ENCODE results near the gene HENMT1.
"Not testable (repeated sequence)": the region's sequence is repeated elsewhere in the genome, so short reads cannot be mapped to it uniquely, and the experiment has no call there.

Gene HENMT1

GRCh38 chr1:108667422-108667821 lies 6.5 kb upstream of the HENMT1 start:
- not testable (repeated sequence) for H3K9ac ChIP-seq (ENCODE audit: low read length); H3K36me3 ChIP-seq (ENCODE audit: control insufficient read depth, insufficient read depth, low read length); H2BK15ac ChIP-seq (replicated peaks; ENCODE audit: low read depth); DNase-seq; H3K4me2 ChIP-seq (ENCODE audit: low read length); H3K4me3 ChIP-seq (ENCODE audit: low read length); H3K4me1 ChIP-seq (ENCODE audit: control insufficient read depth, low read depth, low read length); H3K18ac ChIP-seq (ENCODE audit: low read length); H4K5ac ChIP-seq (ENCODE audit: low read length); H2AK5ac ChIP-seq (ENCODE audit: low read length); H3K27ac ChIP-seq (ENCODE audit: low read depth, low read length); H3K23ac ChIP-seq (ENCODE audit: low read length); H3K4ac ChIP-seq (ENCODE audit: low read depth, low read length); H2BK120ac ChIP-seq (ENCODE audit: low read depth, low read length); H3K79me1 ChIP-seq (ENCODE audit: low read length); H3K56ac ChIP-seq (ENCODE audit: low read length); H2BK5ac ChIP-seq (ENCODE audit: low read length); H3K27me3 ChIP-seq (ENCODE audit: insufficient read depth, low read length, poor library complexity); H3K79me2 ChIP-seq (ENCODE audit: control insufficient read depth, insufficient read depth, low read length); H4K8ac ChIP-seq (ENCODE audit: low read depth, low read length)
- no CpG with 5 or more reads among the region's 28 CpGs for WGBS (ENCODE audit: extremely low coverage, insufficient coverage, low lambda C conversion rate)

GRCh38 chr1:108665771-108666170 lies 4.9 kb upstream of the HENMT1 start:
- Histone ChIP-seq H3K27me3 (ENCODE audit: insufficient read depth, low read length, poor library complexity) (no peaks in the 10 kb centered on the region), H2BK5ac (ENCODE audit: low read length) (no peak overlapping the region), H4K5ac (ENCODE audit: low read length) (no peak overlapping the region), H4K8ac (ENCODE audit: low read depth, low read length) (no peak overlapping the region), H3K79me1 (ENCODE audit: low read length) (no peaks in the 10 kb centered on the region), H3K56ac (ENCODE audit: low read length) (no peak overlapping the region), H2BK15ac (replicated peaks; ENCODE audit: low read depth) (no peak overlapping the region), H3K27ac (ENCODE audit: low read depth, low read length) (no peak overlapping the region), H2AK5ac (ENCODE audit: low read length) (no peak overlapping the region), H3K23ac (ENCODE audit: low read length) (no peak overlapping the region), H3K4me3 (ENCODE audit: low read length) (no peak overlapping the region), H2BK120ac (ENCODE audit: low read depth, low read length) (no peak overlapping the region), H3K18ac (ENCODE audit: low read length) (no peak overlapping the region), H3K9ac (ENCODE audit: low read length) (no peak overlapping the region), H3K4ac (ENCODE audit: low read depth, low read length) (no peak overlapping the region), H3K4me2 (ENCODE audit: low read length) (no peak overlapping the region), H3K4me1 (ENCODE audit: control insufficient read depth, low read depth, low read length) (no peaks in the 10 kb centered on the region), H3K36me3 (ENCODE audit: control insufficient read depth, insufficient read depth, low read length) (no peaks in the 10 kb centered on the region), H3K79me2 (ENCODE audit: control insufficient read depth, insufficient read depth, low read length) (no peaks in the 10 kb centered on the region)
- no CpG with 5 or more reads among the region's 1 CpG for WGBS (ENCODE audit: extremely low coverage, insufficient coverage, low lambda C conversion rate)
- no peak for DNase-seq

- Histone ChIP-seq H3K27me3 (ENCODE audit: insufficient read depth, low read length, poor library complexity) (no peaks in the 10 kb centered on the region), H2BK5ac (ENCODE audit: low read length) (no peak overlapping the region), H3K36me3 (ENCODE audit: control insufficient read depth, insufficient read depth, low read length) (no peaks in the 10 kb centered on the region), H4K5ac (ENCODE audit: low read length) (no peak overlapping the region), H3K79me2 (ENCODE audit: control insufficient read depth, insufficient read depth, low read length) (no peaks in the 10 kb centered on the region), H3K9ac (ENCODE audit: low read length) (no peak overlapping the region), H3K4me2 (ENCODE audit: low read length) (no peak overlapping the region), H3K56ac (ENCODE audit: low read length) (no peak overlapping the region), H3K4me3 (ENCODE audit: low read length) (no peak overlapping the region), H4K8ac (ENCODE audit: low read depth, low read length) (no peak overlapping the region), H2BK15ac (replicated peaks; ENCODE audit: low read depth) (no peak overlapping the region), H2BK120ac (ENCODE audit: low read depth, low read length) (no peak overlapping the region), H2AK5ac (ENCODE audit: low read length) (no peak overlapping the region), H3K18ac (ENCODE audit: low read length) (no peak overlapping the region), H3K27ac (ENCODE audit: low read depth, low read length) (no peak overlapping the region), H3K4ac (ENCODE audit: low read depth, low read length) (no peak overlapping the region), H3K23ac (ENCODE audit: low read length) (no peak overlapping the region), H3K79me1 (ENCODE audit: low read length) (no peaks in the 10 kb centered on the region), H3K4me1 (ENCODE audit: control insufficient read depth, low read depth, low read length) (no peaks in the 10 kb centered on the region)
- no peak for DNase-seq
- no CpG with 5 or more reads among the region's 2 CpGs for WGBS (ENCODE audit: extremely low coverage, insufficient coverage, low lambda C conversion rate)
These were observed 4.2 kb upstream of the HENMT1 start for GRCh38 chr1:108665067-108665466.

GRCh38 chr1:108664481-108664880 lies 3.6 kb upstream of the HENMT1 start:
- H3K79me1 ChIP-seq (ENCODE audit: low read length) = no peaks in the 10 kb centered on the region
- H3K4me3 ChIP-seq (ENCODE audit: low read length) = no peak overlapping the region
- WGBS (ENCODE audit: extremely low coverage, insufficient coverage, low lambda C conversion rate) = no CpG with 5 or more reads among the region's 6 CpGs
- H2BK5ac ChIP-seq (ENCODE audit: low read length) = no peak overlapping the region
- no peak overlapping the region for H4K5ac ChIP-seq (ENCODE audit: low read length)
- no peak overlapping the region for H3K4ac ChIP-seq (ENCODE audit: low read depth, low read length)
- H3K27ac ChIP-seq (ENCODE audit: low read depth, low read length) = no peak overlapping the region
- no peaks in the 10 kb centered on the region for H3K79me2 ChIP-seq (ENCODE audit: control insufficient read depth, insufficient read depth, low read length)
- no peaks in the 10 kb centered on the region for H3K27me3 ChIP-seq (ENCODE audit: insufficient read depth, low read length, poor library complexity)
- no peak overlapping the region for H3K18ac ChIP-seq (ENCODE audit: low read length)
- no peak for DNase-seq
- no peak overlapping the region for H3K4me2 ChIP-seq (ENCODE audit: low read length)
- H2AK5ac ChIP-seq (ENCODE audit: low read length) = no peak overlapping the region
- no peaks in the 10 kb centered on the region for H3K36me3 ChIP-seq (ENCODE audit: control insufficient read depth, insufficient read depth, low read length)
- no peak overlapping the region for H3K9ac ChIP-seq (ENCODE audit: low read length)
- H2BK120ac ChIP-seq (ENCODE audit: low read depth, low read length) = no peak overlapping the region
- H4K8ac ChIP-seq (ENCODE audit: low read depth, low read length) = no peak overlapping the region
- no peak overlapping the region for H3K56ac ChIP-seq (ENCODE audit: low read length)
- H3K4me1 ChIP-seq (ENCODE audit: control insufficient read depth, low read depth, low read length) = no peaks in the 10 kb centered on the region
- no peak overlapping the region for H3K23ac ChIP-seq (ENCODE audit: low read length)
- H2BK15ac ChIP-seq (replicated peaks; ENCODE audit: low read depth) = no peak overlapping the region

GRCh38 chr1:108663074-108663473 lies 2.2 kb upstream of the HENMT1 start:
- Histone ChIP-seq H3K4ac (ENCODE audit: low read depth, low read length) (no peak overlapping the region), H3K36me3 (ENCODE audit: control insufficient read depth, insufficient read depth, low read length) (no peaks in the 10 kb centered on the region), H3K56ac (ENCODE audit: low read length) (no peak overlapping the region), H3K23ac (ENCODE audit: low read length) (no peak overlapping the region), H4K5ac (ENCODE audit: low read length) (no peak overlapping the region), H2AK5ac (ENCODE audit: low read length) (no peak overlapping the region), H3K18ac (ENCODE audit: low read length) (no peak overlapping the region), H2BK5ac (ENCODE audit: low read length) (no peak overlapping the region), H3K79me2 (ENCODE audit: control insufficient read depth, insufficient read depth, low read length) (no peaks in the 10 kb centered on the region), H3K4me2 (ENCODE audit: low read length) (no peak overlapping the region), H3K4me3 (ENCODE audit: low read length) (no peak overlapping the region), H3K27me3 (ENCODE audit: insufficient read depth, low read length, poor library complexity) (no peaks in the 10 kb centered on the region), H3K9ac (ENCODE audit: low read length) (no peak overlapping the region), H2BK120ac (ENCODE audit: low read depth, low read length) (no peak overlapping the region), H4K8ac (ENCODE audit: low read depth, low read length) (no peak overlapping the region), H2BK15ac (replicated peaks; ENCODE audit: low read depth) (no peak overlapping the region), H3K27ac (ENCODE audit: low read depth, low read length) (no peak overlapping the region), H3K79me1 (ENCODE audit: low read length) (no peaks in the 10 kb centered on the region), H3K4me1 (ENCODE audit: control insufficient read depth, low read depth, low read length) (no peaks in the 10 kb centered on the region)
- DNase-seq = no peak
- no CpG with 5 or more reads among the region's 2 CpGs for WGBS (ENCODE audit: extremely low coverage, insufficient coverage, low lambda C conversion rate)

- Histone ChIP-seq H2BK5ac (ENCODE audit: low read length) (no peak overlapping the region), H3K9ac (ENCODE audit: low read length) (no peak overlapping the region), H3K27ac (ENCODE audit: low read depth, low read length) (no peak overlapping the region), H3K4ac (ENCODE audit: low read depth, low read length) (no peak overlapping the region), H2BK15ac (replicated peaks; ENCODE audit: low read depth) (no peak overlapping the region), H3K79me2 (ENCODE audit: control insufficient read depth, insufficient read depth, low read length) (no peaks in the 10 kb centered on the region), H3K23ac (ENCODE audit: low read length) (no peak overlapping the region), H3K27me3 (ENCODE audit: insufficient read depth, low read length, poor library complexity) (no peaks in the 10 kb centered on the region), H3K79me1 (ENCODE audit: low read length) (no peaks in the 10 kb centered on the region), H3K36me3 (ENCODE audit: control insufficient read depth, insufficient read depth, low read length) (no peaks in the 10 kb centered on the region), H3K4me2 (ENCODE audit: low read length) (no peak overlapping the region), H4K5ac (ENCODE audit: low read length) (no peak overlapping the region), H3K56ac (ENCODE audit: low read length) (no peak overlapping the region), H3K18ac (ENCODE audit: low read length) (no peak overlapping the region), H4K8ac (ENCODE audit: low read depth, low read length) (no peak overlapping the region), H3K4me1 (ENCODE audit: control insufficient read depth, low read depth, low read length) (no peaks in the 10 kb centered on the region), H3K4me3 (ENCODE audit: low read length) (no peak overlapping the region), H2BK120ac (ENCODE audit: low read depth, low read length) (no peak overlapping the region), H2AK5ac (ENCODE audit: low read length) (no peak overlapping the region)
- no CpG with 5 or more reads among the region's 5 CpGs for WGBS (ENCODE audit: extremely low coverage, insufficient coverage, low lambda C conversion rate)
- no peak for DNase-seq
These were observed 3.4 kb downstream of the HENMT1 start for GRCh38 chr1:108657356-108658080.

Data from mesendoderm (in vitro differentiated cells).